ENCODE measurements around the gene FOXP4. TPM values are rescaled to one million over a fixed set of nuclear protein-coding genes. Genes with fewer than 3 reads are reported as not detected.

Gene FOXP4
- total and polyA plus RNA-seq, 2 of the 13 experiments (the other 11 are each of a cell fraction or from before 2014, with no cell fraction given) = 11.0 to 12.4 TPM

GRCh38 chr6:41607736-41608135, 61.6 kb downstream of the FOXP4 start (continued):
- TF ChIP-seq FOXO4 (CRISPR knock-in tag; conservative IDR thresholded peaks at IDR 0.05) = no peak
- no peak for TF ChIP-seq RBFOX2 (IDR thresholded peaks at IDR 0.05; ENCODE audit: low read depth, low read length)

- H3K4me1 ChIP-seq (ENCODE audit: insufficient read depth, low read length) = peaks cover 15% of the 10 kb centered on the region
- no peak overlapping the region for H3K27ac ChIP-seq (ENCODE audit: extremely low read length, insufficient read depth, low read length)
- WGBS (ENCODE audit: low lambda C conversion rate) = 40% methylated on average over 11 of the region's 11 CpGs
- intact Hi-C loops (cut with micrococcal nuclease; ENCODE audit: unreplicated experiment) = no loop called here
- no TSS peak for BruUV-seq (replicated peaks)
- H2AFZ ChIP-seq (ENCODE audit: low read length) = no peak overlapping the region
- DNase-seq (ENCODE audit: low spot score) (no peak), ATAC-seq (no peak), FAIRE-seq (no peak)
- ChIA-PET CTCF (ENCODE audit: low intra/inter-chr PET ratio, low total read pairs) (no interaction called here), POLR2A (no interaction called here)
- H3K4me3 ChIP-seq (replicated peaks in 1 of 3; ENCODE audit: insufficient read depth in 1 of 3, low read depth in 2 of 3, low read length in 3 of 3) = no peak overlapping the region
- H4K20me1 ChIP-seq (ENCODE audit: insufficient read depth, low read length) = no peaks in the 10 kb centered on the region; the same call in 1 of the 2 replicates
- H3K9ac ChIP-seq (ENCODE audit: insufficient read depth, low read depth, low read length) = no peak overlapping the region
- H3K4me2 ChIP-seq (ENCODE audit: low read depth, low read length) = no peak overlapping the region
- peaks cover 11% of the 10 kb centered on the region for H3K9me3 ChIP-seq (ENCODE audit: low read length)
- H3K27me3 ChIP-seq (ENCODE audit: control insufficient read depth in 1 of 2, insufficient read depth in 2 of 2, low read length in 2 of 2) = peaks cover 5 to 14% of the 10 kb centered on the region in 2 experiments
- H3K36me3 ChIP-seq (replicated peaks in 1 of 2; ENCODE audit: control insufficient read depth in 1 of 2, insufficient read depth in 2 of 2, low read length in 2 of 2) = no peaks in the 10 kb centered on the region
- in situ Hi-C loops (cut with HindIII; ENCODE audit: extremely low pct_ligation_motif_present, low pct_unique_long_range_greater_than_20kb) = no loop called here
- no peaks in the 10 kb centered on the region for H3K79me2 ChIP-seq (ENCODE audit: insufficient read depth, low read length)
- TF ChIP-seq ZBTB46 (CRISPR knock-in tag; IDR thresholded peaks at IDR 0.05; ENCODE audit: borderline replicate concordance) (no peak), ZNF18 (CRISPR knock-in tag; IDR thresholded peaks at IDR 0.05; ENCODE audit: insufficient replicate concordance) (no peak), ZNF784 (CRISPR knock-in tag; IDR thresholded peaks at IDR 0.05; ENCODE audit: borderline replicate concordance) (no peak), ZNF430 (CRISPR knock-in tag; IDR thresholded peaks at IDR 0.05) (no peak), NCOA1 (CRISPR knock-in tag; IDR thresholded peaks at IDR 0.05) (no peak), ZNF296 (CRISPR knock-in tag; conservative IDR thresholded peaks at IDR 0.05) (no peak), RERE (CRISPR knock-in tag; IDR thresholded peaks at IDR 0.05; ENCODE audit: low read depth) (no peak), ZNF616 (CRISPR knock-in tag; IDR thresholded peaks at IDR 0.05; ENCODE audit: low read depth) (no peak)
Measured at GRCh38 chr6:41608443-41609151, 62.4 kb downstream of the FOXP4 start.

All from HepG2 (cell line).